ENCODE measurements around the gene EEF1AKMT3.

EEF1AKMT3 gene

DNA sequence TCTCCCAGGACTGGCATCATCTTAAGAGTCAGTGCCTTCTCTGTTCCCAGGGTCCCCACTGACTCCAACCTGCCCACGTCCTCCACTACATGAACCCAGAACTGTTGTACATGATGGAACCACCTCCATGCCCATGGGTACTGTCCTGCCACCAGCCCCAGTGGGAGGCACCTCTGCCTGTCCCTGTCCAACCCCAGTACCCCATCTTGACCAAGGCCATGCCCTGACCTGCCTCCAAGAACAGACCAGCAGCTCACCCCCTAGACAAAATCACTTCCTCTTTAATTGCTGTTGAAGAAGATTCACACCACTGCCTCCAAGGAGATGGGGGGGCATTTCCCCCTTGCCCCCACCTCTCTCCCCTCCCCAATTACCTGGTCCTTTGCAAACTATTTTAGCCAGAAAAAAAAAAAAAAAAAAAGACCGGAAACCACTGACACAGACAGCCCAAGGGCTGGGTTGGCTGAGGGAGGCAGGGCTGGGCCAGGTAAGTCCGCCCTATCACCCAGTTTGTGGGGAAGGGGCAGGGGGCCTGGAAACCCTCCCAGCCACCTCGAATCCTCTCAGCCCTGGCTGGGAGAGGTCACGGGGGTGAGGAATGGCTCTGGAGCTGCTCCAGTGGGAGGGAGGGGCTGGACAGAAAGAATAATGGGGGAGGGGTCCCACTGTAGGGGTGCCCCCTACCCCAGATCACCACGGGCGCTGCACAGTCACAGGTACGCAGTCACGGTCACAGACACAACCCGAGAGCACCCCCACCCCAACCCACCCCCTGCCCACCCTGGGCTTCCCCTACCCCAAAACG lies 47.3 kb upstream of the EEF1AKMT3 start:
- TF ChIP-seq, protein P1, sequence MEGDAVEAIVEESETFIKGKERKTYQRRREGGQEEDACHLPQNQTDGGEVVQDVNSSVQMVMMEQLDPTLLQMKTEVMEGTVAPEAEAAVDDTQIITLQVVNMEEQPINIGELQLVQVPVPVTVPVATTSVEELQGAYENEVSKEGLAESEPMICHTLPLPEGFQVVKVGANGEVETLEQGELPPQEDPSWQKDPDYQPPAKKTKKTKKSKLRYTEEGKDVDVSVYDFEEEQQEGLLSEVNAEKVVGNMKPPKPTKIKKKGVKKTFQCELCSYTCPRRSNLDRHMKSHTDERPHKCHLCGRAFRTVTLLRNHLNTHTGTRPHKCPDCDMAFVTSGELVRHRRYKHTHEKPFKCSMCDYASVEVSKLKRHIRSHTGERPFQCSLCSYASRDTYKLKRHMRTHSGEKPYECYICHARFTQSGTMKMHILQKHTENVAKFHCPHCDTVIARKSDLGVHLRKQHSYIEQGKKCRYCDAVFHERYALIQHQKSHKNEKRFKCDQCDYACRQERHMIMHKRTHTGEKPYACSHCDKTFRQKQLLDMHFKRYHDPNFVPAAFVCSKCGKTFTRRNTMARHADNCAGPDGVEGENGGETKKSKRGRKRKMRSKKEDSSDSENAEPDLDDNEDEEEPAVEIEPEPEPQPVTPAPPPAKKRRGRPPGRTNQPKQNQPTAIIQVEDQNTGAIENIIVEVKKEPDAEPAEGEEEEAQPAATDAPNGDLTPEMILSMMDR (IDR thresholded peaks at IDR 0.05; ENCODE audit: low read depth, low read length): no peak
- H3K9me3 ChIP-seq (ENCODE audit: severe bottlenecking): no peaks in the 10 kb centered on the region
- no peak overlapping the region for H3K27ac ChIP-seq
- peaks cover 17% of the 10 kb centered on the region for H3K36me3 ChIP-seq
- H3K27me3 ChIP-seq (ENCODE audit: insufficient read depth, low read depth, severe bottlenecking): no peaks in the 10 kb centered on the region
- no peak for DNase-seq
- H3K4me3 ChIP-seq (ENCODE audit: low read depth, low read length): no peak overlapping the region

DNA sequence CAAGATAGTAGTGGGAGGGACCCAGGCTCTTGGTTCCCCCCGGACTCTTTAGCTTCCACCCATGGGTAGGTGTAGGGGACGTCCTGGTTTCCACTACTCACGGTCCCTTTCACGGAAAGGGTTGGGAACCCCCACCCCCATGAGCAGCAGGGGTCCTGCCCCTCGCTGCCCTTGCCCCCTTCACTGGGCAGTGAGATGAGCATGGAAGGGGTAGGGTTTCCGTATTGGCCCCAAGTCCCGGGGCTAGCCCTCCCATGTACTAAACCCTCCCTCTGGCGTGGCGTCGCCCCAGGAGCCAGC lies 46.6 kb upstream of the EEF1AKMT3 start:
- no peaks in the 10 kb centered on the region for H3K27me3 ChIP-seq (ENCODE audit: insufficient read depth, low read depth, severe bottlenecking)
- H3K27ac ChIP-seq: peak overlapping the region; percentile 76
- no peaks in the 10 kb centered on the region for H3K9me3 ChIP-seq (ENCODE audit: severe bottlenecking)
- DNase-seq: no peak
- TF ChIP-seq, protein P1 (IDR thresholded peaks at IDR 0.05; ENCODE audit: low read depth, low read length): no peak
- peak overlapping the region; percentile 52 for H3K4me3 ChIP-seq (ENCODE audit: low read depth, low read length)
- H3K36me3 ChIP-seq: peaks cover 13% of the 10 kb centered on the region

DNA sequence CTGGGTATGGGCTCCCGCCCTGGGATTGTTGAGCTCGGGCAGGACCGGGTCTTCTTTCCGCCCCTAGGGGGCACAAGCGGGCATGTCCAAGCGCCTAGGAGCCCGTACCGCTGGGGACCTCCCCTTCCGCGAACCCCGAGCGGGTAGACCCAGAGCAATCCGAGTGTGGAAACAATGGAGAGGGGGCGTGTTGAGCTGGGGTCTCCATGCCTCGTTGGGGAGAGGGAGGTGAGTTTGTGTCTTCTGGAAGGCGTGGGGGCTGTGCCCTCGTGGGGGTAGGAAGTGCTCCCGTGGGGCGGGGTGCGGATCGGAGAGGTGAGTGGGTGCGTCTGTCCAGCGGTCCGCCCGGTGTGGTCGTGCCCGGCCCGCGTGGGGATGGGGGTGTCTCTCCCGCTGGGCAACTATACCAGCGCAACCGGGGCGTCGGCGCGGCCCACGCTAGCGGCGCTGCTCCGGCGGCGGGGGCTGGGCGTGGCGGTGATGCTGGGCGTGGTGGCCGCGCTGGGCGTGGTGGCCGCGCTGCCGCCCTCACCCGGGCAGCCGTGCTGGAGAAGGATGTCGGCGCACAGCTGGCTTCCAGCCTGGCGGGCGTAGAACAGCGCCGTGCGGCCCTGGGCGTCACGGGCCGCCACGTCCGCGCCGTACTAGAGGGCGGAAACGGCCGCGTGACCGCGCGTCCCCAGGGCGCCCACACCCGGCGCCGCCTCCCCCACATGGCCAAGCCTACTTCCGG lies 46.1 kb upstream of the EEF1AKMT3 start:
- Histone ChIP-seq H3K27me3 (ENCODE audit: insufficient read depth, low read depth, severe bottlenecking) (no peaks in the 10 kb centered on the region), H3K36me3 (peaks cover 13% of the 10 kb centered on the region), H3K27ac (peak overlapping the region; percentile 76), H3K4me3 (ENCODE audit: low read depth, low read length) (peak overlapping the region; percentile 52), H3K9me3 (ENCODE audit: severe bottlenecking) (no peaks in the 10 kb centered on the region)
- peak; percentile 93 for DNase-seq
- TF ChIP-seq, protein P1 (IDR thresholded peaks at IDR 0.05; ENCODE audit: low read depth, low read length): peak; percentile 94

- peak; percentile 52 for DNase-seq
- Histone ChIP-seq H3K4me3 (ENCODE audit: low read depth, low read length) (peak overlapping the region; percentile 52), H3K27me3 (ENCODE audit: insufficient read depth, low read depth, severe bottlenecking) (no peaks in the 10 kb centered on the region), H3K36me3 (peaks cover 8% of the 10 kb centered on the region), H3K27ac (peak overlapping the region; percentile 76), H3K9me3 (ENCODE audit: severe bottlenecking) (no peaks in the 10 kb centered on the region)
- TF ChIP-seq, protein P1 (IDR thresholded peaks at IDR 0.05; ENCODE audit: low read depth, low read length): peak; percentile 51
Observed at GRCh38 chr12:57726884-57727757, 45.3 kb upstream of the EEF1AKMT3 start.

GRCh38 chr12:57727758-57728395 lies 44.5 kb upstream of the EEF1AKMT3 start:
- Histone ChIP-seq H3K4me3 (ENCODE audit: low read depth, low read length) (no peak overlapping the region), H3K27me3 (ENCODE audit: insufficient read depth, low read depth, severe bottlenecking) (no peaks in the 10 kb centered on the region), H3K9me3 (ENCODE audit: severe bottlenecking) (no peaks in the 10 kb centered on the region), H3K27ac (no peak overlapping the region), H3K36me3 (peaks cover 8% of the 10 kb centered on the region)
- TF ChIP-seq, protein P1 (IDR thresholded peaks at IDR 0.05; ENCODE audit: low read depth, low read length): no peak
- DNase-seq: no peak
